ENCODE results near the gene GRWD1.
A peak's percentile ranks its signal among the peaks of the same experiment; 100 is the strongest.

The GRWD1 gene

DNA sequence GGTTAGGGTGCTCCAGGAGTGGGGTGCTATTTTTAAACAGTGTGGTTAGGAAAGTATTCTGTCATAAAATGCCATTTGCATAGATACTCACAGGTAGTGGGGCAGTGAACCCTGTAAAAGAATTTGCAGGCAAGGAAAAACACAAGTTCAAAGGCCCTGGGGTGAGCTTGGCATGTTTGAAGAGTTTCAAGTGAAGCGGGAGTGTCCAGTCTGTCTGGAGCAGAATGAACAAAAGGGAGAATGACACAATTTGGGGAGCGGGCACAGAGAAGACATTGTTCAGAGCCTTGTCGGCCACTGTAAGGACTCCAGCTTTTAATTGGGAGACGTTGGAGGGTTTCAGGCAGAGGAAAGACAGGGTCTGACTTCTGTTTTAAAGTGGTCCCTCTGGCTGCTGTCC lies 2.8 kb downstream of the GRWD1 start:
- Histone ChIP-seq H3K27me3 (replicated peaks; ENCODE audit: control insufficient read depth, insufficient read depth, low read length) (no peaks in the 10 kb centered on the region), H3K4me3 (ENCODE audit: low read length) (no peak overlapping the region), H3K4me1 (ENCODE audit: control insufficient read depth, insufficient read depth, low read length) (peaks cover 14% of the 10 kb centered on the region), H3K9ac (ENCODE audit: low read length) (no peak overlapping the region), H3K36me3 (ENCODE audit: control insufficient read depth, insufficient read depth, low read length, severe bottlenecking) (peaks cover 60% of the 10 kb centered on the region), H3K9me3 (ENCODE audit: control insufficient read depth, low read length) (no peaks in the 10 kb centered on the region)
- no peak for DNase-seq (ENCODE audit: low read depth)

DNA sequence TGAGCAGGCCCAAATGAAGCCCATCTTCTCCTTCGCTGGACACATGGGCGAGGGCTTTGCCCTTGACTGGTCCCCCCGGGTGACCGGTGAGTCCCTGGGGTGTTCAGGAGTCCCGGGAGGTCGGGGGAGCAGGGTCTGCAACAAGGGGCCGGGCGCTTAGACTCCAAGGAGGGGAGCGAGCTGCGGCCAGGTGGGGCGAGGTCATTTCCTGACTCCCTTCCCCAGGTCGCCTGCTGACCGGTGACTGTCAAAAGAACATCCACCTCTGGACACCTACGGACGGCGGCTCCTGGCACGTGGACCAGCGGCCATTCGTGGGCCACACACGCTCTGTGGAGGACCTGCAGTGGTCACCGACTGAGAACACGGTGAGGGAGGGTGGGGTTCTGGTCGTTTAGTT lies 4.7 kb downstream of the GRWD1 start:
- Histone ChIP-seq H3K9ac (ENCODE audit: low read length) (no peak overlapping the region), H3K9me3 (ENCODE audit: control insufficient read depth, low read length) (no peaks in the 10 kb centered on the region), H3K27me3 (replicated peaks; ENCODE audit: control insufficient read depth, insufficient read depth, low read length) (no peaks in the 10 kb centered on the region), H3K4me3 (ENCODE audit: low read length) (no peak overlapping the region), H3K36me3 (ENCODE audit: control insufficient read depth, insufficient read depth, low read length, severe bottlenecking) (peaks cover 74% of the 10 kb centered on the region), H3K4me1 (ENCODE audit: control insufficient read depth, insufficient read depth, low read length) (peaks cover 4% of the 10 kb centered on the region)
- DNase-seq (ENCODE audit: low read depth) = no peak

- Histone ChIP-seq H3K27me3 (replicated peaks; ENCODE audit: control insufficient read depth, insufficient read depth, low read length) (no peaks in the 10 kb centered on the region), H3K9me3 (ENCODE audit: control insufficient read depth, low read length) (no peaks in the 10 kb centered on the region), H3K9ac (ENCODE audit: low read length) (no peak overlapping the region), H3K4me3 (ENCODE audit: low read length) (no peak overlapping the region), H3K36me3 (ENCODE audit: control insufficient read depth, insufficient read depth, low read length, severe bottlenecking) (peaks cover 79% of the 10 kb centered on the region), H3K4me1 (ENCODE audit: control insufficient read depth, insufficient read depth, low read length) (peaks cover 4% of the 10 kb centered on the region)
- no peak for DNase-seq (ENCODE audit: low read depth)
Observed at GRCh38 chr19:48450863-48451262, 5.1 kb downstream of the GRWD1 start.

- Histone ChIP-seq H3K9ac (ENCODE audit: low read length) (no peak overlapping the region), H3K4me1 (ENCODE audit: control insufficient read depth, insufficient read depth, low read length) (peaks cover 1% of the 10 kb centered on the region), H3K9me3 (ENCODE audit: control insufficient read depth, low read length) (no peaks in the 10 kb centered on the region), H3K4me3 (ENCODE audit: low read length) (no peak overlapping the region), H3K36me3 (ENCODE audit: control insufficient read depth, insufficient read depth, low read length, severe bottlenecking) (peaks cover 86% of the 10 kb centered on the region), H3K27me3 (replicated peaks; ENCODE audit: control insufficient read depth, insufficient read depth, low read length) (no peaks in the 10 kb centered on the region)
- DNase-seq (ENCODE audit: low read depth) = no peak
Observed at GRCh38 chr19:48451624-48452023, 5.8 kb downstream of the GRWD1 start.

GRCh38 chr19:48452289-48453190 lies 6.8 kb downstream of the GRWD1 start:
- no peak overlapping the region for H3K9ac ChIP-seq (ENCODE audit: low read length)
- DNase-seq (ENCODE audit: low read depth) = no peak
- H3K36me3 ChIP-seq (ENCODE audit: control insufficient read depth, insufficient read depth, low read length, severe bottlenecking) = peaks cover 86% of the 10 kb centered on the region
- no peaks in the 10 kb centered on the region for H3K4me1 ChIP-seq (ENCODE audit: control insufficient read depth, insufficient read depth, low read length)
- H3K27me3 ChIP-seq (replicated peaks; ENCODE audit: control insufficient read depth, insufficient read depth, low read length) = no peaks in the 10 kb centered on the region
- no peaks in the 10 kb centered on the region for H3K9me3 ChIP-seq (ENCODE audit: control insufficient read depth, low read length)
- H3K4me3 ChIP-seq (ENCODE audit: low read length) = no peak overlapping the region

DNA sequence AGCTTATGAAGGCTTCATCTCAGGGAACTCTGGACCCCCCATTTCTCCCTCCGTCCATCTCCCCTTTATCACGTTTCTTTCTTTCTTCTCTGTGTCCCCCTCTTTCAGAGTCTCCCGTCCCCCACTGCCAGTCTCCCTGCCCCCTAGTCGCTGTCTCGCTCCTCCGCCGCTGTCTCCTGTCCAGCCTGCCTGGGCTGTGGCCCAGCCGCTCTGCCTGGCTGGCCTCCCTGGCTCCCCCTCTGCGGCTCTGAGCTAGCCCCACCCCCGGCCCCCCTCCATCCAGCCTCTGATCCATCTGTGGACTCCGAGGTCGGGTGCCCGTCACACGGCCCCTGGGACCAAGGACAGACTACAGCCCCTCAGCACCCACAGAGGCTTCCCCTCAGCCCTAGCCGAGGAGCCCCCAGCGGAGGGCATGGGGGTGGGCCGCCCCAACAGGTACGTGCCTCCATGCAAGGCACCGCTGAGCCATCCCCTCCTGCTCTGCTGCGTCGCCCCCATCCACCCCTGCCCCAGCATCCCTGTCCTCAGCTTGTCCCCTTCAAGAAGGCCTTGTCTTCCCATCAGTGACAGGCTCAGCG lies 8.5 kb downstream of the GRWD1 start:
- Histone ChIP-seq H3K36me3 (ENCODE audit: control insufficient read depth, insufficient read depth, low read length, severe bottlenecking) (peaks cover 70% of the 10 kb centered on the region), H3K9me3 (ENCODE audit: control insufficient read depth, low read length) (no peaks in the 10 kb centered on the region), H3K4me1 (ENCODE audit: control insufficient read depth, insufficient read depth, low read length) (no peaks in the 10 kb centered on the region), H3K4me3 (ENCODE audit: low read length) (no peak overlapping the region), H3K9ac (ENCODE audit: low read length) (no peak overlapping the region), H3K27me3 (replicated peaks; ENCODE audit: control insufficient read depth, insufficient read depth, low read length) (no peaks in the 10 kb centered on the region)
- DNase-seq (ENCODE audit: low read depth) = no peak

- peaks cover 60% of the 10 kb centered on the region for H3K36me3 ChIP-seq (ENCODE audit: control insufficient read depth, insufficient read depth, low read length, severe bottlenecking)
- no peak for DNase-seq (ENCODE audit: low read depth)
Observed at GRCh38 chr19:48455171-48455907, 9.6 kb downstream of the GRWD1 start, which contains the start of gene KCNJ14. Gene KCNJ14 (plus strand): TSS chr19:48455574. CDS start chr19:48461725, 6,151 bp downstream.

GRCh38 chr19:48455908-48456562 lies 10.3 kb downstream of the GRWD1 start:
- H3K9ac ChIP-seq (ENCODE audit: low read length) = no peak overlapping the region
- no peaks in the 10 kb centered on the region for H3K27me3 ChIP-seq (replicated peaks; ENCODE audit: control insufficient read depth, insufficient read depth, low read length)
- no peak overlapping the region for H3K4me3 ChIP-seq (ENCODE audit: low read length)
- H3K9me3 ChIP-seq (ENCODE audit: control insufficient read depth, low read length) = no peaks in the 10 kb centered on the region
- H3K4me1 ChIP-seq (ENCODE audit: control insufficient read depth, insufficient read depth, low read length) = no peaks in the 10 kb centered on the region
- DNase-seq (ENCODE audit: low read depth) = no peak
- H3K36me3 ChIP-seq (ENCODE audit: control insufficient read depth, insufficient read depth, low read length, severe bottlenecking) = peaks cover 53% of the 10 kb centered on the region

More at GRCh38 chr19:48455171-48455907, 9.6 kb downstream of the GRWD1 start, which contains the start of gene KCNJ14:
- Histone ChIP-seq H3K4me1 (ENCODE audit: control insufficient read depth, insufficient read depth, low read length) (no peaks in the 10 kb centered on the region), H3K4me3 (ENCODE audit: low read length) (no peak within 1 kb of the TSS), H3K9me3 (ENCODE audit: control insufficient read depth, low read length) (no peaks in the 10 kb centered on the region), H3K9ac (ENCODE audit: low read length) (no peak within 1 kb of the TSS), H3K27me3 (replicated peaks; ENCODE audit: control insufficient read depth, insufficient read depth, low read length) (no peaks in the 10 kb centered on the region)

- H3K36me3 ChIP-seq (ENCODE audit: control insufficient read depth, insufficient read depth, low read length, severe bottlenecking) = peaks cover 46% of the 10 kb centered on the region
- no peaks in the 10 kb centered on the region for H3K27me3 ChIP-seq (replicated peaks; ENCODE audit: control insufficient read depth, insufficient read depth, low read length)
- no peaks in the 10 kb centered on the region for H3K9me3 ChIP-seq (ENCODE audit: control insufficient read depth, low read length)
- no peak overlapping the region for H3K9ac ChIP-seq (ENCODE audit: low read length)
- H3K4me1 ChIP-seq (ENCODE audit: control insufficient read depth, insufficient read depth, low read length) = no peaks in the 10 kb centered on the region
- no peak for DNase-seq (ENCODE audit: low read depth)
- H3K4me3 ChIP-seq (ENCODE audit: low read length) = no peak overlapping the region
Observed at GRCh38 chr19:48456864-48457263, 11.1 kb downstream of the GRWD1 start.

GRCh38 chr19:48458016-48458415 lies 12.2 kb downstream of the GRWD1 start:
- Histone ChIP-seq H3K4me1 (ENCODE audit: control insufficient read depth, insufficient read depth, low read length) (no peaks in the 10 kb centered on the region), H3K9me3 (ENCODE audit: control insufficient read depth, low read length) (no peaks in the 10 kb centered on the region), H3K4me3 (ENCODE audit: low read length) (no peak overlapping the region), H3K9ac (ENCODE audit: low read length) (no peak overlapping the region), H3K27me3 (replicated peaks; ENCODE audit: control insufficient read depth, insufficient read depth, low read length) (no peaks in the 10 kb centered on the region), H3K36me3 (ENCODE audit: control insufficient read depth, insufficient read depth, low read length, severe bottlenecking) (peaks cover 37% of the 10 kb centered on the region)
- DNase-seq (ENCODE audit: low read depth) = peak; percentile 59

GRCh38 chr19:48461651-48461981 lies 15.8 kb downstream of the GRWD1 start:
- DNase-seq (ENCODE audit: low read depth) = no peak
- peaks cover 5% of the 10 kb centered on the region for H3K36me3 ChIP-seq (ENCODE audit: control insufficient read depth, insufficient read depth, low read length, severe bottlenecking)
- H3K4me1 ChIP-seq (ENCODE audit: control insufficient read depth, insufficient read depth, low read length) = peaks cover 3% of the 10 kb centered on the region
- H3K9me3 ChIP-seq (ENCODE audit: control insufficient read depth, low read length) = no peaks in the 10 kb centered on the region
- H3K4me3 ChIP-seq (ENCODE audit: low read length) = no peak overlapping the region
- no peaks in the 10 kb centered on the region for H3K27me3 ChIP-seq (replicated peaks; ENCODE audit: control insufficient read depth, insufficient read depth, low read length)
- H3K9ac ChIP-seq (ENCODE audit: low read length) = no peak overlapping the region
